GM18861 (cell line): ENCODE measurements around the gene ARPC5.
"Not testable (repeated sequence)": the region's sequence is repeated elsewhere in the genome, so short reads cannot be mapped to it uniquely, and the experiment has no call there.

ENCODE experiments used
- ATAC-seq: cut with Tn5 transposase; IDR thresholded peaks from one replicate; pipeline ENCODE4 v1.9.1; 2021; ENCODE audit not compliant: unreplicated experiment

ARPC5 gene

DNA sequence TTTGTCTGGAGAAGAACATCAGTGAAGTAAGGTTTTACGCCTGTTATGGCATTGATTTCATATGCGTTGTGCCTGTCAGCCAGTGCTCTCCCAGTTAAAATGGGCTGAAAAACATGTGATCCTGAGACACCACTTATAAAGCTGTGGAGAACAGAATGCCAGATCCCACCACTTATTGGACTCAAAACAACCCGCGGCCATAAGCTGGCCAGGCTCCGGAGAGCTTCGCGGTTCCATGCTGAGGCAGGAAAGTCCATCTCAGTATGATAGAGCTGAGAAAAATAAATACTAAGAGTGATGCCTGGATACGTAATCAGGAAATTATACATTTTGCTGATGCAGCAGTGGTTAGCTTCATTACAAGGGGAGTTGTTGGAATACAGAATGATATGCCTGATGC is 12.5 kb upstream of the ARPC5 start:
- ATAC-seq: no peak

DNA sequence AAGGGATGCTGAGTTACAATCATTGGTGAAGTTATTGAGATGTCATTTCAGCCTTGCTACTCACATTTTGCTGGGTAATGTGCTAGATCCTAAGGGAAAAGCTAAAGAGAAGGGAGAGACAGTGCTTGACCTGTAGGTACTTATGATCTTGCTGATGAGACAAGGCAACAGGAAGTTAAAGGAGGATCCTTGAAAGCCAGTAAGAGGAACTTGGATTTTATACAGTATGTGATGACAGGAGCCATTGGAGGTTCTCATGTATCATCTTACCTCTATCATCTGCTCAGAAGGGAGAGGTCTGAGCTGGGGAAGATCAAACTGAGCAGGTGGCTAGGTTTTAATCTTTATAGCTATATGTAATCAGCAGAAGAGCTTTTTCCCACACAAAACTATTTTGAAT is 11.2 kb upstream of the ARPC5 start:
- no peak for ATAC-seq

DNA sequence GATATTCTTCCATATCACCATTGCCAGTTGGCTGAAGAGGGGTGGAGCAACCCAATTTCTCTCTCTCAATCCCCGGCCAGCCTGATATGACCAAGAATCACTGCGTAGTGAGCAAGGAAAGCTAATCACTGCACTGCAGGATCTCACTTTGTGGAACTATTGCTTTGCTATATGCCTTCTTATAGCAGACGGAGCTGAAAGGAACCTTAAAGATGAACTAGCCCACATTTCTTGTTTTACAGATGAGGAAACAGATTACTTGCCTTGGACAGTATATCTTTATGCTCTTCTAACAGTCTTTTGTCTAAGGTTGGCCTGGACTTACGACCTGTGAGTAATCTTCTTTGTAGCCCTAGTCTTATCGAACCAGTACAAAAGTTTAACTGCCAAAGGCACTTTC is 9.9 kb upstream of the ARPC5 start:
- no peak for ATAC-seq

DNA sequence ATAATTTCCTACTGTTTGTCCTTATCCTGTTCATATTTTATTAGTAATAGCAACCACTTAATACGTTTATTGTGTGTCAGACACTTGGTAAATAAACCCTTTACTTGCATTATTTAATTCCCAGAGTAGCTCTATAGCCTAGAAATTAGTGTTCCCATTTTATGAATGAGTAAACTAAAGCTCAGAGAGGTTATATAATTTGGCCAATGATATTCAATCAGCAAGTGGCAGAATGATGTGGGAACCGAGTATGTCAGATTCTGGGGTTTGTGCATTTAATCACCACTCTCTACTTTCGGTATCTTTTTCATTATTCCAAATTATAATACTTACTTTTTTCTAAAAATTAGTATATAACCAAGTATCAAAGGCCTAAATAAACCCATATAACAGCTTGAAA is 6.6 kb upstream of the ARPC5 start:
- no peak for ATAC-seq

DNA sequence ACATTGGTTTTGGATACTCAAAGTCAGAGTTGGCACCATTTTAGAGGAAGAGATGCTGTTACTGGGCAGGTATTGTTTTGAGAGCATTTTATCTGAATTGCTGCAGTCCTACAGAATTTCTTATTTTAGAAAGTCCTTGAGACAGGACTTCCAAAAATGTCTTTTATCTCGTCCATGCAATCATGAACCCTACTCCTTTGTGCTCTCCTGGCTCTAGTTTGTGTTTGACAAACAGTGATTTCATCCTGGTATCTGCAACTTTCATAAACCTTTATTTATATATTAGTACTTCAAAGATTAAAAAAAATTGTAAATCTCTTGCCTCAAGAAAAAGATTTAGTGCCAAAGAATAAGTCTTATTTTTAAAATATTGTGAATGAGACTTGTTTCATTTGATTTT is 4.6 kb upstream of the ARPC5 start:
- ATAC-seq: no peak

DNA sequence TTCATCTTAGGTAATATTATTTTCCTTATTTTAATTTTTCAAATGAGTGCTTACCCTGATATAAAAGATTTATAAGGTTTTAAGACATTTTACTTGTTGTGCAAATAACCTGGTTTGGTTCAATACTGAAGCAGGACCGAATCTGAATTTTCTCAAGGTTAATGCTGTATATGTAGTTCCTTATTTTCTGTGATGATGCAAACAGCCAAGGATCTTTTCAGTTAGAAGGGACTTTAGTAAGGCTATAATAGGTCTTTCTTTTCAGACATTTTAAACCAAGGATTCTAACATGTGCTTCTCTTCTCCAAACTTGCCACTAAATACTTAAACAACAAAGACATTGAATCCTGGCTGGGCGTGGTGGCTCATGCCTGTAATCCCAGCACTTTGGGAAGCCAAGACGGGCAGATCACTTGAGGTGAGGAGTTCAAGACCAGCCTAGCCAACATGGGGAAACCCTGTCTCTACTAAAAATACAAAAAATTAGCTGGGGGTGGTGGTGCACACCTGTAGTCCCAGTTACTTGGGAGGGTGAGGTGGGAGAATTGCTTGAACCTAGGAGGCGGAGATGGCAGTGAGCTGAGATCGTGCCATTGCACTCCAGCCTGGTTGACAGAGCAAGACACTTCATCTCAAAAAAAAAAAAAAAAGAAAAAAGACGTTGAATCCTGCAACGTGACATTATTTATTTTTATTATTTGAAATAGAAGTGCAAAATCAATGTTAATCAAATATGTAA is 3.2 kb upstream of the ARPC5 start:
- no peak for ATAC-seq

DNA sequence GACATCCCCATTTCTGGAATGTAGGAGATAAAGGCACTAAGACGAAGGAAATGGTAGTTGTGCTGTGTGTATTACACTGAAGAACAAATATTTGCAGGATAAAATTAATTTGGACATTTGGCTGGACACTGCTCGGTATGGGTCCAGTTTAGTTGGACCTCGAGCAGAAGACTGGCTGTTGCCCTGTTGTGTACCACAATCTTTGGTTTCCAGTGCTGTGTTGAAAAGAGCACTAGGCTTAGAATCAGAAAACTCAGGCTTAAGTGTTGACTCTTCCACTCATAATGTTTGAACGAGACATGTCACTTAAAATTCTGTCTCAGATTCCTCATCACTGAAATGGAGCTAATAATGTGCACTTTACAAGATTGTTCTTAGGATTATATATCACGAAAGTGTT is 1.2 kb upstream of the ARPC5 start:
- no peak for ATAC-seq

DNA sequence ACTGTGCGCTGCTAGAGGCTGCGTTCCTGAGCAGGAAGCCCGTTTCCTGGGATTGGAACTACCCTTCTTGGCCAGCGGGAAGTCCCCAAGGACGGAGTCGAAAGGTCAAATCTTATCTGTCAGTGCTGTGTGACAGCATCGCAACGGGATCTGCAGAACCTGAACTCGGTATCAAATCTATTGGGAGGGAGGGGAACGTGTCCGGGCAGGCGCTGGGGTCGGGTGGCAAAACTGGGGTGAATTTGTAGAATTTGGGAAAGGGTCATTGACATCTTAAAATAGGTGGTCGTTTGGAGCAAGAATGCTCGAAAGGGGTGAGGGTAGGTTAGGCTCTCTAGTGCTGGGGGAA is 725 bp upstream of the ARPC5 start:
- ATAC-seq: no peak

DNA sequence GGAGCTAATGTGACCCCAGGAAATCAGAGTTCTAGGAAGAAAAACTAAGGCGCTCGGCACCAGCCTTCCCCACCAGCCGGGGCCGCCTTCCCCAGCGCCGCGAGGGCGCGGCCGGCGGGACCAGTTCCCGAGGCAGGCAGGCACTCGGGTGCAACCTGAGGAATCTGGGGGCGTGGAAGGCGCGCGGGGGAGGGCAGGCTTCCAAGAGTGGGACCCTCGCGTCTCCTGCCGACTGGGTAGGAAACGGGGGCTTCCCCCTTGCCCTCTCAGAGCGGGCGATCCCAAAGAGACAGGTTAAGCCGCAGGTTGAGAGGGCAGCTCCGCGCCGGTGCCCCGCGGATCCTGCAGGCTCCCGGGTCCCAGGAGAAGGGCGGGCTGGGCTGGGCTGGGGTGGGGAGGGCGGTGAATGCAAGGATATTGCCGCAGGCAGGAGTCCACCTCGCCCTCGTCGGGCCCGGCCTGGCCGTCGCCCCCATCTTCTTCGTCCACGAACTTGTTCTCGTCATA is 431 bp downstream of the ARPC5 start:
- ATAC-seq: no peak

DNA sequence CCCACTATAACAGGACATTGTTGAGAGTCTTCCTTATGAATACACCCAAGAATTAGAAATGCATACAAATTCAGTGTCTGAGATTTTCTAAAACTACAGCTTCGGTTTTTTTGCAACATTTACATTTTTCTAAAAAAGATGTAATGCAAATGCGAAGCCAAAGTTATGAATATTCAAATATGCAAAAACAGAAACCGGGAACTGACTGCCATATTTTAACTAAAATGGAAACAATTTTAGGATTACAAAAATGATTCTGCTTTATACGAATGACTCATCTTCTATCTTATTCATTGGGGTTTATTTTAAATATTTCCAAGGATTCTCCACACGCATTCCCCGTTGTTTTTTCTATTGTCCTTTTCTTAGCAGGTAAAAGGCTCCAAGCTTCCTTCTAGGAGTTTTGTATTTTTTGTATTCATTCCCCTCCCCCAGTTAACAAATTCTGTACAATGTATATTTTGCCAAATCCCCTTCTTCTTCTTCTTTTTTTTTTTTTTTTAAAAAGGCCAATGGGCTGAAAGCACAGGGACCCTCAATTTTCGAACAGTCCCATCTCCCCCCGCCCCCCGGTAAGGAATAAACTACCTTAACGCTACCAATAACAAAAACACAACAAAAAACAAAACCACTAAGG is 1.0 kb downstream of the ARPC5 start:
- no peak for ATAC-seq

DNA sequence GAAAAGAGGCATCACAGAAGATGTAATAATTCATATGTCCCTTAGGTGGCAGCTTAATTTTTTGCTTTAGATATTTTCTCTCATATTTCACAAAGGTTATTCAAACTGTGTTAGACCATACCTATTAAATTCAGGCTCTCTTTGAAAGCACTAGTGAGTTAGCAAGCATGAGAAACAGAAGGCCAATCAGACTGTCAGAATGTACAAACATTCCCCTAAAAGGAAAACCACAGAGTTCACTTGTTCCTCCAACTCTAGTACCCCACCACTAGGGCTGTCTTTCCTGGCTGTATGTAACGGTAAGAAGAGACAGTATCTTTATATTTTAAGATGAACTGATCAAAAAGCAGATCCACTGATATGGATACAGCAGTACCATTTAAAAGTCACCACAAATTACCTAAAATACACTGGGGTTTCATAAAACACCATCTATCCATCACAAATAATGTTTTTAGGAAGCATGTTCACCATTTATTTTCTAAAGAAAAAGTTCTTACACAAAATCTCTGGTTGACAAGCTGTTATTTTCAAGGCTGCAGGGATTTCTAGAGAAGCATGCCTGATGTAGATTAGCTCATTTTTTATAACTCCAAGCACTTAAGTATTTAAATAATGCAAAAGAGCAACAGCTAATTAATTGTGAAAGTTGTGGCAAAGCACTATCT is 1.8 kb downstream of the ARPC5 start:
- peak; percentile 67 for ATAC-seq

DNA sequence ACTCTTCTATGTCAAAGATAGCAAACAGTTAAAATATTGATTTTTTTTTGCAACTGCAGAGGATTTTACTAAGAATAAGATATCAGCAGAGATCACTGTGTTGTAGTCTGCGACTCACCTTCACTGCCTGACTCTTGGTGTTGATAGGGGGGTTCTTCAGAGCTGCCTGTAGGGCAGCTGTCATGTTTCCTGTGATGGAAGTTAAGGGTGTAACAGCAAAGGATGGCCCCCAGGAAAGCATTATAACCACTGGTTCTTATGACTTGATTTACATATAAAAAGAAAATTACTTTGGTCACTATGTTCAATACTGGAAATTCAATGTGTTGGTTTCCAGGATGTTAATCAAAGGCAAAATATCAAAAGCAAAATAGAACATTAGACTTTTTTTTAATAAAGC is 2.6 kb downstream of the ARPC5 start:
- ATAC-seq: no peak

DNA sequence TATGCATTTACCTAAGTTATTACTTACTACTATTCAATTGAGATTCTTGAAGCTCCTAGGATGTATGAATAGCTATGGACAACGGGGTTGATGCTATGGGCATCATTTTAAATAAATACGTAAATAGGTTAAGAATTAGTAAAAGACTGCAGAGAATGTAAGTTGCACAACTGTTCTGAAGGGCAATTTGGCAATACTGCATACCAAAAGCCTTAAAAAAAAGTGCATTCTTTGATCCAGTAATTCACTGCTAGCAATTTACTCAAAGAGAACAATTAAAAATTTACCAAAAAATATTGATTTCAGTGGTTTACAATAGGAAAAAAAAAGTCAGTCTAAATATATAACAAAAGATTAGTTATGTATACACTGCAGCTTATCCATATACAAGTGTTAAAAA is 3.5 kb downstream of the ARPC5 start:
- no peak for ATAC-seq

DNA sequence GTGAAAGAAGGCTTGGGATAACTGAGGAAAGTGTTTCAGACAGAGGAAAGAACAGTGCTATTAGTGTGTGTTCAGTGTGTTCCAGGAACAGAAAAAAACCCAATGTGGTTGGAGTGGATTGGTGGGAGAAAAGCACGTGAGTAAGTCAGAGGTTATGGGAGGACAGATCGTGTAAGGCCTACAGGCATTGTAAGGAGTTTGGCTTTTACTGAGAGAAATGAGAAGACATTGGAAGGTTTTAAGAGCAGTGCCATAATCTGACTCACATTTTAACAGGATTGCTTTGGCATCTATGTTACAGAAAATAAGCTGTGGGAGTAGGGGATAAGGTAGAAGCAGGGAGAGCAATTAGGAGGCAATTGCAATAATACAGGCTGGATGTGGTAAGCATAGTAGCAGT is 4.8 kb downstream of the ARPC5 start:
- no peak for ATAC-seq

DNA sequence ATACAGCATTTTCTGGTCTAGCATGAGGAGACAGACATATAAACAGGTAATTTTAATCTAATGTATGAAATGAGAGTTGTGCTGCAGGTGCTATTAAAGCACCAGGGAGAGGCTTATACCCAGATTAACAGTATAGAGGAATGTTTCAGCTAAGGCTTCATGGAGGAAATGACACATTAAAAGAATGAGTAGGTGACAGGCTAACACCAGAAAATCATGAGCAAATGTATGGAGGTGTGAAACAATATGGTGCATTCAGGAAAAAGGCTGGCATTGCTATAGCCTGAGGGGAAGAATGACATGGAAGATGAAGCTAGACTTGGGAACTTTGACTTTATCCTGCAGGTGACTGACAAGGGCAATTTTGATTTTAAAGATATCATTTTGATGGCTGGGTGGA is 7.0 kb downstream of the ARPC5 start:
- ATAC-seq: no peak

DNA sequence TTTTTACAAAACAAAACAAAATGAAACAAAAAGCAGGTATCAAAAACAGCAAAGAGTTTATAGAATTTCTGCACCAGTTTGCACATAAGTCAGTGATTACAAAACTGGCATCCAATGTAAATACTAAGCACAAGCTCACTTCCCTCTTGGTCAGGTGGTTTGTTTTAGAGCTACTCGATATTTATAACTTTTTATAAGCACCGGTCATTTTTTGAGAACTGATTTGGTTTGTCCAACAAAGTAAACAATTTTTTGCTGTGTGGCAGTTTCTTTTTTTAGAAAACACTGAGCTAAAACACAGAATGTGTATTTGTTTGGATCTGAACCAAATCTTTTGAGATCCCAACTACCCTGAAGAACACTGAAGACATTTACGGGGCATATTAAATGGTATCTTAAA is 9.3 kb downstream of the ARPC5 start:
- not testable (repeated sequence) for ATAC-seq

DNA sequence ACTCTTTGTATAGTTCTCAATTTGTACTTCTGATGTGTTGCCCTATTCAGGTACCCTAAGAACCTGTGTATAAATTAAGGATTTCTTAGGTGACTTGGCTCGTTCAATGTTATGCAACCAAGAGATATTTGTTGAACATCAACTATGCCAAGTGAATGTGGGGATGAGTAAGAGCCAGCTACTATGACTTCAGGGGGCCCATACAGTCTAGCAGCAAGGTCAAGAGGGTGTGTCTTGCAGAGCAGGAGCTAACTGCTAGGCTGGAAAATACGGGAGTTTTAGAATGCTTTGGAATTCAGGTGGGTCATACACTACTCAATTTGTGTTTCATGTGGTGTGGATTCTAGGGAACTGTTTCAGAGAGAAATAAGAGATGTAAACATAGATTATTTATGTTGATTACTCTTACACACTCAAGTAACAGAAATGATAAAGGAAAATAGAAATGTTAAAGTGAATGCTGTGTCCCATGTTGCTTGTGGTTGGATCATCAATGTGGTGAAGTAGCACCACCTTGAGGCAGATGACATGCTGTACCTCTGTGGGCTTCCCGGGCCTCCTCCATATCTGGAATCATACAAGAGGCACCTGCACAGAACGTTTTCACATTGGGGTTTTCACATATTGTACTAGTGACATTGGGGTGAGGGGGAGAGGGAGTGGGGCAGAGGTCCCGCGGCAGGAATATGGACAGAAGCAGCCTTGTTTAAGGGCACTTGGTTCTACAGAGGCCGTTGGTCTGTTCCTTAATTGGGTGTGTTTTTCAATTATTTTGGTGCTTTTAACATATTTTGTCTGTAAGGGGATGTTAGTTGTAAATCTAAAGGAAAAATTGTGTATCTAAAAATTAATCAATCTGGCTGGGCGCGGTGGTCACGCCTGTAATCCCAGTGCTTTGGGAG is 12.4 kb downstream of the ARPC5 start:
- peak; percentile 85 for ATAC-seq

DNA sequence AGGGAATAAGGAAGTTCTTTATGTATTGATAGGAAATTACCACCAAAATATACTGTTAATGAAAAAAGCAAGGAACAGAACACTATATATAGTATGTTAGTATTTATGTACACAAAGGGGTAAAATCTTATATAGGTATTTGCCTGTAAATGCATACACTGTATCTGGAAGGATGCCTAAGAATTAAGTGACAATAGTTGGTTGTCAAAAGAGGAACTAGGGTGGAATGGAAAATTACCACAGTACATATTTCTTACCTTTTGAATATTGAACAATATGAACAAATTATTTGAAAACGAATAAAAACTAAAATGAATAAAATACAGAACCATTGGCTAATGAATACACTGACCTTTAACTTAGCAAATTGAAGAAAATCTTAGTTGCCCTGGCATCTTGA is 13.6 kb downstream of the ARPC5 start:
- no peak for ATAC-seq

DNA sequence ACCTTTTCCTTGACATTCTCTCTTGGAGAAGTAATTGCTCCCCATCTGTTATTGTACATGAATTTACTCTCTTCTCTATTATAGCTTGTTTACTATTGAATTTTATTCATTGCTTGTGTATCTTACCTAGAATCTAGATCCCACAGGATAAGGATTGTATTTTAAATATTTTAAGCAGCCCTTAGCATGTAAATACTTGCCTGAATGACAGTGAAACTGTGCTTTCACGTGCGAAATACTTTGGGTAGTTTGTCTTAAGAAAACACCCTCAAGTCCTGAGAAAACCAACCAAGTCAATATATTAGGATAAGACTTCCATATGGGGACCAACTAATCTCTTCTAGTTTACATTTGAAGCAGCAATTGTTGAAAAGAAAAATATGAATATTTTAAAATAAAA is 15.3 kb downstream of the ARPC5 start:
- no peak for ATAC-seq

DNA sequence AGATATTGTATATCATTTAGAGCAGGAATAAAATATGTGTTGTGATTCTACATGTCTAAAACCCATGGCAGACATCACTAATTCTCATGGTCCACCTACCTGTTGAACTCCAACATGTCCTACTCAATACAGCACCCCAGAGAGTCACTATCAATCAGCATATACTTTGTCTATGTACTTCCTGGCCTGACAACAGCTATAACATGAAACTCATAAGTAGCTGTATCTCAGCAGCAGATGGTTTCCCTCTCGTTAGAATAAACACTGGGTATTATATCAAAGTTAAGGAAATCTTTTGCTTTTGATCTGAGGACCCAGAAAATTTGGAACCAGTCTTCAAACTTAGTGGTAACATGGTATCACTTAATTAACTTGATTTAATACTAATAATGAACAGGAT is 15.8 kb downstream of the ARPC5 start:
- ATAC-seq: no peak

DNA sequence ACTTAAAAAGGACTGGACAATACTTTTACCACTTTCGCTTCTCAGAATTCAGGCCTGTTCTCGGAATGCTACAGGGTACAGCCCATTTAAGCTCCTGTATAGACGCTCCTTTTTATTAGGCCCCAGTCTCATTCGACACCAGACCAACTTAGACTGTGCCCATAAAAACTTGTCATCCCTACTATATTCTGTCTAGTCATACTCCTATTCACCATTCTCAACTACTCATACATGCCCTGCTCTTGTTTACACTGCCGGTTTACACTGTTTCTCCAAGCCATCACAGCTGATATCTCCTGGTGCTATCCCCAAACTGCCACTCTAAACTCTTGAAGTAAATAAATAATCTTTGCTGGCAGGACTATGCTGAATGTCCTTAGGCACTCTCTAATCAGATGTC is 17.4 kb downstream of the ARPC5 start:
- ATAC-seq: not testable (repeated sequence)
